ENCODE data around the gene FARP2.

DNA sequence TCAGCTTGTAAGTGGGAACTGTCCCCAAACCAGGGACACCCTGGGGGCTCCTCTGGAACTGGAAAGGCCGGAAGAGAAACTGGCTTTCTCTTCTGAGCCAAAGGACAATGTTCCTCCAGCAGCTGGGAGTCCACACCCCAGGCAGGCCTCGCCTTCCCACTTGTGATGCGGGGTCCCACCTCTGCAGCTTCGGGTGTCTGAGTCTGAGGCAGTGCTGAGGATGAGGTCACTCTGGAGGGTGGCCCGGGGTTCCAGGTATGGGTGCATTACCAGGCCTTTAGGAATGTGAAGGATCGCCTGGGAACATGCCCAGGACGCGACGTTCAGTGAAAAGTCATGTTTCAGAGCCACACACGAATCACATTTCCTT is 184.3 kb downstream of the FARP2 start:
- TF ChIP-seq, protein P1, sequence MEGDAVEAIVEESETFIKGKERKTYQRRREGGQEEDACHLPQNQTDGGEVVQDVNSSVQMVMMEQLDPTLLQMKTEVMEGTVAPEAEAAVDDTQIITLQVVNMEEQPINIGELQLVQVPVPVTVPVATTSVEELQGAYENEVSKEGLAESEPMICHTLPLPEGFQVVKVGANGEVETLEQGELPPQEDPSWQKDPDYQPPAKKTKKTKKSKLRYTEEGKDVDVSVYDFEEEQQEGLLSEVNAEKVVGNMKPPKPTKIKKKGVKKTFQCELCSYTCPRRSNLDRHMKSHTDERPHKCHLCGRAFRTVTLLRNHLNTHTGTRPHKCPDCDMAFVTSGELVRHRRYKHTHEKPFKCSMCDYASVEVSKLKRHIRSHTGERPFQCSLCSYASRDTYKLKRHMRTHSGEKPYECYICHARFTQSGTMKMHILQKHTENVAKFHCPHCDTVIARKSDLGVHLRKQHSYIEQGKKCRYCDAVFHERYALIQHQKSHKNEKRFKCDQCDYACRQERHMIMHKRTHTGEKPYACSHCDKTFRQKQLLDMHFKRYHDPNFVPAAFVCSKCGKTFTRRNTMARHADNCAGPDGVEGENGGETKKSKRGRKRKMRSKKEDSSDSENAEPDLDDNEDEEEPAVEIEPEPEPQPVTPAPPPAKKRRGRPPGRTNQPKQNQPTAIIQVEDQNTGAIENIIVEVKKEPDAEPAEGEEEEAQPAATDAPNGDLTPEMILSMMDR (IDR thresholded peaks at IDR 0.05; ENCODE audit: insufficient read depth, low read depth, low read length): no peak
- TF ChIP-seq EZH2 (IDR thresholded peaks at IDR 0.05; ENCODE audit: insufficient read depth, low read length): no peak

Data from astrocyte (in vitro differentiated cells and primary cell).